SU-DHL-6 (cell line): ENCODE measurements around the gene PITX2.

Experiments used
- H2AFZ ChIP-seq: fragments of 200-600 bp; sonication (generic); 2 replicates; pipeline ENCODE4 v1.6.1; 2014; ENCODE audit warnings: low read depth, mild to moderate bottlenecking, moderate library complexity, mixed read lengths, antibody characterized with exemption, low read length; ENCODE audit not compliant: severe bottlenecking
- H3F3A ChIP-seq: fragments of 200-600 bp; shearing (Covaris generic); 2 replicates; pipeline ENCODE4 v1.6.0; 2016; ENCODE audit warnings: antibody characterized with exemption, mild to moderate bottlenecking; ENCODE audit not compliant: insufficient read depth
- H3K27ac ChIP-seq: fragments of 200-600 bp; sonication (generic); 2 replicates; pipeline ENCODE4 v1.5.1; 2016; ENCODE audit warnings: low read depth, mild to moderate bottlenecking, low read length, moderate library complexity, mixed read lengths
- H3K27me3 ChIP-seq: fragments of 200-600 bp; sonication (generic), shearing (Covaris generic); 2 replicates; pipeline ENCODE4 v1.6.0; 2014; ENCODE audit warnings: mild to moderate bottlenecking, low read length
- H3K36me3 ChIP-seq: fragments of 200-600 bp; sonication (generic); 2 replicates; pipeline ENCODE4 v1.6.1; 2014; ENCODE audit warnings: mild to moderate bottlenecking, low read length, mixed read lengths
- H3K4me2 ChIP-seq: fragments of 300-600, 200-600 bp; shearing (Covaris generic), sonication (generic); 2 replicates; pipeline ENCODE4 v1.6.0; 2014; ENCODE audit warnings: low read length, low read depth, mild to moderate bottlenecking; ENCODE audit not compliant: poor library complexity, severe bottlenecking
- H3K4me3 ChIP-seq: fragments of 200-600 bp; sonication (generic); 2 replicates; pipeline ENCODE4 v1.5.1; 2014; ENCODE audit warnings: antibody characterized with exemption, low read length, mild to moderate bottlenecking, mixed read lengths; ENCODE audit not compliant: insufficient read depth, poor library complexity, severe bottlenecking
- H3K79me2 ChIP-seq: fragments of 200-600 bp; sonication (generic); 2 replicates; pipeline ENCODE4 v1.6.1; 2014; ENCODE audit warnings: mild to moderate bottlenecking, low read length, moderate library complexity; ENCODE audit not compliant: insufficient read depth
- H3K9ac ChIP-seq: fragments of 200-600 bp; sonication (generic); 2 replicates; pipeline ENCODE4 v1.7.0; 2014; ENCODE audit warnings: mild to moderate bottlenecking, low read length
- H3K9me2 ChIP-seq: fragments of 200-600 bp; sonication (generic); replicated peaks from 2 replicates; pipeline ENCODE4 v1.6.1; 2014; ENCODE audit warnings: low read length; ENCODE audit not compliant: insufficient read depth
- H3K9me3 ChIP-seq: fragments of 200-600 bp; sonication (generic); 2 replicates; pipeline ENCODE4 v1.6.1; 2014; ENCODE audit warnings: low read length, mixed read lengths; ENCODE audit not compliant: insufficient read depth
- H4K20me1 ChIP-seq: fragments of 200-600 bp; sonication (generic); 2 replicates; pipeline ENCODE4 v1.6.1; 2014; ENCODE audit warnings: low read depth, mild to moderate bottlenecking, antibody characterized with exemption, low read length, moderate library complexity, mixed read lengths
- EZH2phosphoT487 ChIP-seq: fragments of 200-600 bp; sonication (generic), shearing (Covaris generic); conservative IDR thresholded peaks from 2 replicates; pipeline ENCODE4 v1.6.1; 2018; ENCODE audit warnings: mild to moderate bottlenecking, antibody characterized with exemption, low read length, moderate library complexity, mixed read lengths
- TF ChIP-seq, protein P1 (sequence below): fragments of 200-600 bp; sonication (generic); IDR thresholded peaks from one replicate; pipeline ENCODE4 v1.5.1; 2017; ENCODE audit warnings: antibody characterized with exemption, mild to moderate bottlenecking, low read length, moderate library complexity; ENCODE audit not compliant: insufficient read depth, poor library complexity, severe bottlenecking

Gene PITX2

GRCh38 chr4:110629214-110629754, 6.4 kb upstream of the PITX2 start:
- no peaks in the 10 kb centered on the region for H3F3A ChIP-seq
- H3K27me3 ChIP-seq = no peaks in the 10 kb centered on the region
- H3K27ac ChIP-seq = no peak overlapping the region
- no peak overlapping the region for H3K4me2 ChIP-seq
- H2AFZ ChIP-seq = no peak overlapping the region
- no peaks in the 10 kb centered on the region for H4K20me1 ChIP-seq
- TF ChIP-seq, protein P1, sequence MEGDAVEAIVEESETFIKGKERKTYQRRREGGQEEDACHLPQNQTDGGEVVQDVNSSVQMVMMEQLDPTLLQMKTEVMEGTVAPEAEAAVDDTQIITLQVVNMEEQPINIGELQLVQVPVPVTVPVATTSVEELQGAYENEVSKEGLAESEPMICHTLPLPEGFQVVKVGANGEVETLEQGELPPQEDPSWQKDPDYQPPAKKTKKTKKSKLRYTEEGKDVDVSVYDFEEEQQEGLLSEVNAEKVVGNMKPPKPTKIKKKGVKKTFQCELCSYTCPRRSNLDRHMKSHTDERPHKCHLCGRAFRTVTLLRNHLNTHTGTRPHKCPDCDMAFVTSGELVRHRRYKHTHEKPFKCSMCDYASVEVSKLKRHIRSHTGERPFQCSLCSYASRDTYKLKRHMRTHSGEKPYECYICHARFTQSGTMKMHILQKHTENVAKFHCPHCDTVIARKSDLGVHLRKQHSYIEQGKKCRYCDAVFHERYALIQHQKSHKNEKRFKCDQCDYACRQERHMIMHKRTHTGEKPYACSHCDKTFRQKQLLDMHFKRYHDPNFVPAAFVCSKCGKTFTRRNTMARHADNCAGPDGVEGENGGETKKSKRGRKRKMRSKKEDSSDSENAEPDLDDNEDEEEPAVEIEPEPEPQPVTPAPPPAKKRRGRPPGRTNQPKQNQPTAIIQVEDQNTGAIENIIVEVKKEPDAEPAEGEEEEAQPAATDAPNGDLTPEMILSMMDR = no peak
- TF ChIP-seq EZH2phosphoT487 = no peak
- H3K9ac ChIP-seq = no peak overlapping the region
- H3K4me3 ChIP-seq = no peak overlapping the region
- no peaks in the 10 kb centered on the region for H3K79me2 ChIP-seq
- no peaks in the 10 kb centered on the region for H3K36me3 ChIP-seq
- H3K9me2 ChIP-seq = no peaks in the 10 kb centered on the region
- H3K9me3 ChIP-seq = no peaks in the 10 kb centered on the region

DNA sequence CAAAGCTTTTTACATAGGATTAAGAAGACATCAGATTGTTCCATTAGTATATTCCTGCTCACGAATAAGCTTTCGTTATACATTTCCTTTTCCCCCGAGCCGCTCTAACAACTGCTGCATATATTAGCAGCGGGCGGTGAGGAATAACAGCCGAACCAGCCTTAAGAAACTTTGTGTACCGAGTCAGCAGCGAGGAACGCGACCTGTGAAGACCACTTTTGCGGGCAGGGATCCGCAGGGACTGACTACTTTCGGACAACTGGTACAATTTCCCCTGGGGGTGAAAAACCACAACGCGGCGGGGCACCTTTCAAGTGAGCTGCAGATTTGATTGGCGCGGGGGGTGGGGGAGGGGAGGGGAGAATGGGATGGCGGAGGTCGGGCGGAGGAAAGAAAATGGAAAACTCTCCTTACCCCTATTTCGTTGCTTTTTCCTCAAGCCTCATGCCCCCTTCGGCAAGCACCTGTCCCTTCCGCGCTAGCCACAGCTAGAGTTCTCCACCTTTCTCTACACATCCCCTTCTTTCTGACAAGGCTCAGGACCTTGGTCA, 5.9 kb upstream of the PITX2 start:
- H3K9ac ChIP-seq = no peak overlapping the region
- no peak overlapping the region for H3K4me2 ChIP-seq
- no peak overlapping the region for H2AFZ ChIP-seq
- no peaks in the 10 kb centered on the region for H3K79me2 ChIP-seq
- H3K9me3 ChIP-seq = no peaks in the 10 kb centered on the region
- H3F3A ChIP-seq = no peaks in the 10 kb centered on the region
- TF ChIP-seq EZH2phosphoT487 = no peak
- TF ChIP-seq, protein P1 = no peak
- H3K27ac ChIP-seq = no peak overlapping the region
- H4K20me1 ChIP-seq = no peaks in the 10 kb centered on the region
- no peaks in the 10 kb centered on the region for H3K36me3 ChIP-seq
- no peaks in the 10 kb centered on the region for H3K27me3 ChIP-seq
- no peak overlapping the region for H3K4me3 ChIP-seq
- no peaks in the 10 kb centered on the region for H3K9me2 ChIP-seq

- H3K4me3 ChIP-seq = no peak overlapping the region
- H2AFZ ChIP-seq = no peak overlapping the region
- H3K9me2 ChIP-seq = no peaks in the 10 kb centered on the region
- H3K79me2 ChIP-seq = no peaks in the 10 kb centered on the region
- no peaks in the 10 kb centered on the region for H3K36me3 ChIP-seq
- H3K4me2 ChIP-seq = no peak overlapping the region
- H3K9ac ChIP-seq = no peak overlapping the region
- no peaks in the 10 kb centered on the region for H3F3A ChIP-seq
- H4K20me1 ChIP-seq = no peaks in the 10 kb centered on the region
- no peaks in the 10 kb centered on the region for H3K27me3 ChIP-seq
- H3K27ac ChIP-seq = no peak overlapping the region
- TF ChIP-seq, protein P1 = no peak
- no peak for TF ChIP-seq EZH2phosphoT487
- no peaks in the 10 kb centered on the region for H3K9me3 ChIP-seq
Observed at GRCh38 chr4:110627977-110628662, 5.2 kb upstream of the PITX2 start.
